Duodenal mucosa (tissue), 2 donors: ENCODE data around the gene SLAMF6.
"Not testable (repeated sequence)": the region's sequence is repeated elsewhere in the genome, so short reads cannot be mapped to it uniquely, and the experiment has no call there.

ENCODE experiments used
- H3K27ac ChIP-seq: one replicate; pipeline ENCODE4 v1.7.0; 2013; ENCODE audit warnings: low read depth, low read length
- H3K27me3 ChIP-seq, 2 donors: one replicate each; pipeline ENCODE4 v1.7.0; 2013; ENCODE audit warnings: low read length in 2 of 2, control low read depth in 1 of 2; ENCODE audit not compliant: insufficient read depth in 2 of 2, control insufficient read depth in 1 of 2
- H3K36me3 ChIP-seq, 2 donors: one replicate each; pipeline ENCODE4 v1.7.0; 2013; ENCODE audit warnings: low read length in 2 of 2, control low read depth in 1 of 2; ENCODE audit not compliant: insufficient read depth in 2 of 2, control insufficient read depth in 1 of 2
- H3K4me1 ChIP-seq, 2 donors: one replicate each; pipeline ENCODE4 v1.7.0; 2013; ENCODE audit warnings: low read length in 2 of 2, control low read depth in 1 of 2; ENCODE audit not compliant: insufficient read depth in 2 of 2, control insufficient read depth in 1 of 2
- H3K4me3 ChIP-seq, 2 donors: one replicate each; pipeline ENCODE4 v1.7.0; 2013; ENCODE audit warnings: low read length in 2 of 2, low read depth in 1 of 2
- H3K9ac ChIP-seq, 2 donors: one replicate each; pipeline ENCODE4 v1.7.0; 2013; ENCODE audit warnings: low read length in 2 of 2, low read depth in 1 of 2
- H3K9me3 ChIP-seq, 2 donors: one replicate each; pipeline ENCODE4 v1.7.0; 2013; ENCODE audit warnings: low read length in 2 of 2, control low read depth in 1 of 2; ENCODE audit not compliant: control insufficient read depth in 1 of 2

SLAMF6 gene

GRCh38 chr1:160522622-160523345, at the start of gene SLAMF6:
Gene SLAMF6 (minus strand): TSS chr1:160523255. CDS start chr1:160523192, 63 bp downstream.
- Histone ChIP-seq H3K9ac (peak within 1 kb of the TSS in 1 of 2 donors; percentile 54), H3K9me3 (no peaks in the 10 kb centered on the region), H3K4me3 (peak within 1 kb of the TSS; percentile 45 to 66), H3K27ac (peak within 1 kb of the TSS; percentile 2), H3K27me3 (no peaks in the 10 kb centered on the region), H3K4me1 (peaks cover 7 to 10% of the 10 kb centered on the region in 2 donors), H3K36me3 (no peaks in the 10 kb centered on the region)

GRCh38 chr1:160570840-160571239, 47.8 kb upstream of the SLAMF6 start:
- Histone ChIP-seq H3K36me3 (no peaks in the 10 kb centered on the region), H3K27me3 (no peaks in the 10 kb centered on the region), H3K4me1 (peaks cover 0 to 12% of the 10 kb centered on the region in 2 donors), H3K27ac (no peak overlapping the region), H3K4me3 (no peak overlapping the region), H3K9me3 (no peaks in the 10 kb centered on the region), H3K9ac (no peak overlapping the region)

GRCh38 chr1:160569806-160570205, 46.8 kb upstream of the SLAMF6 start:
- Histone ChIP-seq H3K27ac (no peak overlapping the region), H3K4me1 (peaks cover 0 to 13% of the 10 kb centered on the region in 2 donors), H3K27me3 (no peaks in the 10 kb centered on the region), H3K36me3 (no peaks in the 10 kb centered on the region), H3K4me3 (no peak overlapping the region), H3K9me3 (no peaks in the 10 kb centered on the region), H3K9ac (no peak overlapping the region)

- peaks cover 0 to 17% of the 10 kb centered on the region in 2 donors for H3K4me1 ChIP-seq
- H3K36me3 ChIP-seq, result no peaks in the 10 kb centered on the region
- H3K27ac ChIP-seq, result no peak overlapping the region
- no peak overlapping the region for H3K4me3 ChIP-seq
- peaks cover 0 to 2% of the 10 kb centered on the region in 2 donors for H3K9me3 ChIP-seq
- no peak overlapping the region for H3K9ac ChIP-seq
- H3K27me3 ChIP-seq, result no peaks in the 10 kb centered on the region
Measured at GRCh38 chr1:160567858-160568682, 45.0 kb upstream of the SLAMF6 start.

- H3K4me1 ChIP-seq, result peaks cover 0 to 17% of the 10 kb centered on the region in 2 donors
- H3K27ac ChIP-seq, result no peak overlapping the region
- no peaks in the 10 kb centered on the region for H3K27me3 ChIP-seq
Measured at GRCh38 chr1:160567341-160567740, 44.3 kb upstream of the SLAMF6 start.

GRCh38 chr1:160565564-160565963, 42.5 kb upstream of the SLAMF6 start:
- peaks cover 0 to 6% of the 10 kb centered on the region in 2 donors for H3K9me3 ChIP-seq
- H3K4me3 ChIP-seq, result no peak overlapping the region
- no peaks in the 10 kb centered on the region for H3K36me3 ChIP-seq
- no peak overlapping the region for H3K27ac ChIP-seq
- no peaks in the 10 kb centered on the region for H3K27me3 ChIP-seq
- no peak overlapping the region for H3K9ac ChIP-seq
- H3K4me1 ChIP-seq, result peaks cover 0 to 17% of the 10 kb centered on the region in 2 donors

More at GRCh38 chr1:160567341-160567740, 44.3 kb upstream of the SLAMF6 start:
- H3K9ac ChIP-seq, result no peak overlapping the region
- H3K9me3 ChIP-seq, result peaks cover 0 to 6% of the 10 kb centered on the region in 2 donors
- H3K36me3 ChIP-seq, result no peaks in the 10 kb centered on the region
- no peak overlapping the region for H3K4me3 ChIP-seq

GRCh38 chr1:160563230-160563629, 40.2 kb upstream of the SLAMF6 start:
- H3K4me1 ChIP-seq, H3K4me3 ChIP-seq, H3K9me3 ChIP-seq, H3K9ac ChIP-seq, H3K27ac ChIP-seq, H3K36me3 ChIP-seq, H3K27me3 ChIP-seq: not testable (repeated sequence)

- H3K4me1 ChIP-seq, H3K4me3 ChIP-seq, H3K9me3 ChIP-seq, H3K9ac ChIP-seq, H3K27ac ChIP-seq, H3K36me3 ChIP-seq, H3K27me3 ChIP-seq: not testable (repeated sequence)
Measured at GRCh38 chr1:160562745-160563144, 39.7 kb upstream of the SLAMF6 start.

- H3K27ac ChIP-seq, result no peak overlapping the region
- no peaks in the 10 kb centered on the region for H3K36me3 ChIP-seq
- no peaks in the 10 kb centered on the region for H3K27me3 ChIP-seq
- peaks cover 0 to 6% of the 10 kb centered on the region in 2 donors for H3K9me3 ChIP-seq
- peaks cover 0 to 5% of the 10 kb centered on the region in 2 donors for H3K4me1 ChIP-seq
- H3K9ac ChIP-seq, result no peak overlapping the region
- no peak overlapping the region for H3K4me3 ChIP-seq
Measured at GRCh38 chr1:160560806-160561205, 37.8 kb upstream of the SLAMF6 start.

GRCh38 chr1:160560045-160560705, 37.1 kb upstream of the SLAMF6 start:
- Histone ChIP-seq H3K27ac (no peak overlapping the region), H3K36me3 (no peaks in the 10 kb centered on the region), H3K9ac (no peak overlapping the region), H3K4me3 (no peak overlapping the region), H3K4me1 (peaks cover 0 to 5% of the 10 kb centered on the region in 2 donors), H3K27me3 (no peaks in the 10 kb centered on the region), H3K9me3 (peaks cover 0 to 6% of the 10 kb centered on the region in 2 donors)
